ENCODE measurements around the gene SRP54.

SRP54 gene

DNA sequence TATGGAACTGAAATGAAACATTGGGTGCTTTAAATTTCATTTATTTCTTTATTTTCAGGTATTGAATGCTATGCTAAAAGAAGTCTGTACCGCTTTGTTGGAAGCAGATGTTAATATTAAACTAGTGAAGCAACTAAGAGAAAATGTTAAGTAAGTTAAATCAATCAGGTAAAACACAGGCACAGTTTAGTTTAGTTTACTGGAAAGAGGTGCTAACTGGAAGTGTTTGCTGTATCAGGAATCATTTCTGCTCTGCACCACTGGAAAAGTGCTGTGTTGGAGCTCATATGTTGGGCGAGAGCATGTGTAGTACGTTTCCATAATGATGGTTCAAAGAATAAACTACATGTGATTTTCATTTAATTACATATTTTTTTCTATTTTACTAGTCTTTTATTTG is 16.7 kb downstream of the SRP54 start:
- no peak for DNase-seq (ENCODE audit: low spot score)
- TF ChIP-seq CTCF (IDR thresholded peaks at IDR 0.05; ENCODE audit: extremely low read depth, missing control alignments): no peak

- no peak for TF ChIP-seq CTCF (IDR thresholded peaks at IDR 0.05; ENCODE audit: extremely low read depth, missing control alignments)
- DNase-seq (ENCODE audit: low spot score): no peak
Observed at GRCh38 chr14:35001621-35002020, 18.8 kb downstream of the SRP54 start.

GRCh38 chr14:35004839-35005238 is 22.0 kb downstream of the SRP54 start:
- no peak for TF ChIP-seq CTCF (IDR thresholded peaks at IDR 0.05; ENCODE audit: extremely low read depth, missing control alignments)
- no peak for DNase-seq (ENCODE audit: low spot score)

DNA sequence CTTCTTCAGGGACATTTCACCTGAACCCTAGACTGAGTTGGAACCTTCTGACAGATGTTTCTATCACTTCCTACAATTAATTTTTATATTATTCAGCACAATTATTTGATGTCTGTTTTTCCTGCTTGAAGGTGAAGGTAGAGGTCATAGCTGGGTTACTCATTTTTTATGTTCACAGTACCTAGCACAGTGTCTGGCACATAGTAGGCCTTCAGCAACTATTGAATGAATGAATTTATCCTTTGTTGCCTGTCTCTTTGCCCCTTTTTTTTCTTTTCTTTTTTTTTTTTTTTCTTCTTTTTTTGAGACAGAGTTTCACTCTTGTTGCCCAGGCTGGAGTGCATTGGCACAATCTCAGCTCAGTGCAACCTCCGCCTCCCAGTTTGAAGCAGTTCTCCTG is 33.8 kb downstream of the SRP54 start:
- no peak for TF ChIP-seq CTCF (IDR thresholded peaks at IDR 0.05; ENCODE audit: extremely low read depth, missing control alignments)
- no peak for DNase-seq (ENCODE audit: low spot score)

GRCh38 chr14:35020713-35021112 is 37.9 kb downstream of the SRP54 start:
- TF ChIP-seq CTCF (IDR thresholded peaks at IDR 0.05; ENCODE audit: extremely low read depth, missing control alignments): no peak
- no peak for DNase-seq (ENCODE audit: low spot score)

GRCh38 chr14:35028435-35028834 is 45.6 kb downstream of the SRP54 start:
- no peak for TF ChIP-seq CTCF (IDR thresholded peaks at IDR 0.05; ENCODE audit: extremely low read depth, missing control alignments)
- no peak for DNase-seq (ENCODE audit: low spot score)

- no peak for DNase-seq (ENCODE audit: low spot score)
- no peak for TF ChIP-seq CTCF (IDR thresholded peaks at IDR 0.05; ENCODE audit: extremely low read depth, missing control alignments)
Observed at GRCh38 chr14:35032562-35032961, 49.8 kb downstream of the SRP54 start.
